Activated effector memory CD4-positive, alpha-beta T cell treated with anti-CD3 and anti-CD28 coated beads, Interleukin-2, amount 50 U/mL, for 16 hours (primary cell): ENCODE measurements around the gene PCDH18.
A peak's percentile ranks its signal among the peaks of the same experiment; 100 is the strongest.
"Not testable (repeated sequence)": the region's sequence is repeated elsewhere in the genome, so short reads cannot be mapped to it uniquely, and the experiment has no call there.

Experiments used
- DNase-seq: peaks from one replicate; pipeline ENCODE4 v3.0.0-alpha.2; 2020

PCDH18 gene, protein sequence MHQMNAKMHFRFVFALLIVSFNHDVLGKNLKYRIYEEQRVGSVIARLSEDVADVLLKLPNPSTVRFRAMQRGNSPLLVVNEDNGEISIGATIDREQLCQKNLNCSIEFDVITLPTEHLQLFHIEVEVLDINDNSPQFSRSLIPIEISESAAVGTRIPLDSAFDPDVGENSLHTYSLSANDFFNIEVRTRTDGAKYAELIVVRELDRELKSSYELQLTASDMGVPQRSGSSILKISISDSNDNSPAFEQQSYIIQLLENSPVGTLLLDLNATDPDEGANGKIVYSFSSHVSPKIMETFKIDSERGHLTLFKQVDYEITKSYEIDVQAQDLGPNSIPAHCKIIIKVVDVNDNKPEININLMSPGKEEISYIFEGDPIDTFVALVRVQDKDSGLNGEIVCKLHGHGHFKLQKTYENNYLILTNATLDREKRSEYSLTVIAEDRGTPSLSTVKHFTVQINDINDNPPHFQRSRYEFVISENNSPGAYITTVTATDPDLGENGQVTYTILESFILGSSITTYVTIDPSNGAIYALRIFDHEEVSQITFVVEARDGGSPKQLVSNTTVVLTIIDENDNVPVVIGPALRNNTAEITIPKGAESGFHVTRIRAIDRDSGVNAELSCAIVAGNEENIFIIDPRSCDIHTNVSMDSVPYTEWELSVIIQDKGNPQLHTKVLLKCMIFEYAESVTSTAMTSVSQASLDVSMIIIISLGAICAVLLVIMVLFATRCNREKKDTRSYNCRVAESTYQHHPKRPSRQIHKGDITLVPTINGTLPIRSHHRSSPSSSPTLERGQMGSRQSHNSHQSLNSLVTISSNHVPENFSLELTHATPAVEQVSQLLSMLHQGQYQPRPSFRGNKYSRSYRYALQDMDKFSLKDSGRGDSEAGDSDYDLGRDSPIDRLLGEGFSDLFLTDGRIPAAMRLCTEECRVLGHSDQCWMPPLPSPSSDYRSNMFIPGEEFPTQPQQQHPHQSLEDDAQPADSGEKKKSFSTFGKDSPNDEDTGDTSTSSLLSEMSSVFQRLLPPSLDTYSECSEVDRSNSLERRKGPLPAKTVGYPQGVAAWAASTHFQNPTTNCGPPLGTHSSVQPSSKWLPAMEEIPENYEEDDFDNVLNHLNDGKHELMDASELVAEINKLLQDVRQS

DNA sequence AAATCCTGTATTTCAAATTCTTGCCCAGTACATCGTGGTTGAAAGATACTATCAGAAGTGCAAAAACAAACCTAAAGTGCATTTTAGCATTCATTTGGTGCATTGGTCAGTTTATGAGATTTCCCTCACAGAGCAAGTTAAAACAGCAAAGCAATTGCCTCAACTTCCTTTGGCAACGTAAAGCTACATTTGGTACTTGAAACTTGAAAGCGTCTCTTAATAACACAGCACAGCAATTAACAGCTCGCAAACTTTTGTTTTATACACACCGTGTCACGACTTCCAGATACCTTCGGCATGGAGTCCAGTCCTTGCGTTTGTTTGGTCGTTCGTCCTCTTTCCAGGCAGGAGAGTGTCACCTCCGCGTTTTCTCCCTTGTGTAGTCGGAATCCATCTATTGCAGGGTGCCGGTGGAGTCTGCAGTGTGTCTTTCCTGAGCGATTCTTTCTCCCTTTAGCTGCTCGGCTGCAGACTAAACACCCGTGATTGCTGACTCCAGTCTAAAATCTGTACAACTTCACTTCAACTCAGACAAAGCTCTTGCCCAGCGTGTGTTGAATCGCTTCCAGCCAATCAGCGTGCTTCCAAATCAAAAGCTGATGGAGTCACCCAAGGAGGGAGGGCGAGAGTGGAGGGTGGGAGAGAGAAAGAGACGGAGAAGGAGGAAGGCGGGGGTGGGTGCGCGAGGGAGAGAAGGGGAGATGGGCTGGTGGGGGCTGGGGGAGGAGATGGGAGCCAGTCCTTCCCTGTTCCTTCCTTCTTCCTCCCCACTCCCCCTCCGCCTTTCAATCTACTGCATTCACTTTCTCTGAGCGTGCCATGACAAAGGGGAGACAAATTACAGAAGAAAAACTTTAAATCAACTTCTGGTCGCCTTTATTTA lies at the start of gene PCDH18:
PCDH18 (minus strand) TSS at position 509 of the 883 bp plus-strand sequence; CDS start at position 103, 406 bp downstream.
- DNase-seq = peak; percentile 63

DNA sequence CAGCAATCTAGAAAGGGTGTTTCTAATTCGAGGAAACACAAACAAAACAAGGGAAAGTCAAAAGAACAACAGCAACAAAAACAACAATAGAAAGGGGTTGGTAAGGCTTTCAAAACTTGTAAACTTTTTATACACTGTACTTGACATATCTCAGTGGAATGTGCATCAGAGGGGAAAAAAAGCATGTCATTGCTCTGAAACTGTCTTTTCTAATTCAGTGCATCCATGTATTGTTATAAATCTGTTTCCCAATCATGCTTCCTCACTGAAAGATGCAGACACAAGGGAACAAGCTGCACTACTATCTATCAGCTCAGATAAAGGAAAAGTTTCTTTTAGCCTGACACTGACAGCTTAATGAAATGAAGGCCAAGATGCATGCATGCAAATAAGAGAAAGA lies 44.2 kb upstream of the PCDH18 start:
- no peak for DNase-seq

DNA sequence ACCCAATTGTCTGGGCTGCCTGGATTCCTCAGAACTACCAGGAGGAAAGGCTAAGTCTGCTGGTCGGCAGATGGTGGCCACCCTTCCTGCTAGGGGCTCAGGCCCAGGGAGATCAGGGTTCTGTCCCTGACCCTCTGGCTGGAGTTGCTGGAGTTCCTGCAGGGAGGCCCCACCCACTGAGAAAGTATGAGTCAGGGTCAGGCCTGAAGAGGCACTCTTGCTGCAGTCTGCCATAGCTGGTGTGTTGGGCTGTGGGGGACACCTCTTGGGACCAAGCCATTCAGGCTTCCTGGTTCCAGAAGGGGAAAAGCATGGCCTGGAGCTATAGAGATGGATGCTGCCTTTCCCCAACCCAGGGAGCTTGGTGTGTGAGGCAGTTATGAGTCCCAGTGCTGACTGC lies 40.4 kb upstream of the PCDH18 start:
- no peak for DNase-seq

DNA sequence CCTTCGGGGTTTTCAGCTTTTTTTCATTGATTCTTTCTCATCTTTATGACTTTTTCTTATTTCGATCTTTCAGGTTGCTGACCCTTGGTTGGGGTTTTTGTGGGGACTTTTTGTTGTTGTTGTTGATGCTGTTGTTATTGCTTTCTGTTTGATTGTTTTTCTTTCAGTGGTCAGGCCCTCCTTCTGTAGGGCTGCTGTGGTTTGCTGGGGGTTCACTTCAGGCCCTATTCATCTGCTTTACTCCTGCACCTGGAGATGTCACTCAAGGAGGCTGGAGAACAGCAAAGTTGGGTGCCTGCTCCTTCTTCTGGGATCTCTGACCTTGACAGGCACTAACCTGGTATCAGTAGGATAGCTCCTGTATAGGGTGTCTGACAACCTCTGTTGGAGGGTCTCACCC lies 39.9 kb upstream of the PCDH18 start:
- no peak for DNase-seq

DNA sequence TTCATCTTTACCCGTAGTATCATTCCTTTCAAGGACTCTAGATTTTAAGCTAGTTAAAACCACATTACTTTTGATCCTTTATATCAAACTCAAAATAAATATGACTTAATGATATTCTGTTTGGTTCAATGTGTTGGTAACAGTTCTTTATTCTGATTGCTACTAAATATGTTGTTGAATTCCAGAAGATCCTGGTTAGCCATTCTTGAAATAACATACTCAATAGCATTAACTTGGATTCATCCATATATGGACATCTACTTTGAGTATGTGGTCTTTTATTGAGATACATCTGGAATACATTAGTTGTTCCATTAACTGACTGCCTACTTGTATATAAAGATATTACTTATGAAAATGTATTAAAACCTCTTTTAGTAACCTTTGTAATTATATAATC lies 27.5 kb upstream of the PCDH18 start:
- DNase-seq = no peak

DNA sequence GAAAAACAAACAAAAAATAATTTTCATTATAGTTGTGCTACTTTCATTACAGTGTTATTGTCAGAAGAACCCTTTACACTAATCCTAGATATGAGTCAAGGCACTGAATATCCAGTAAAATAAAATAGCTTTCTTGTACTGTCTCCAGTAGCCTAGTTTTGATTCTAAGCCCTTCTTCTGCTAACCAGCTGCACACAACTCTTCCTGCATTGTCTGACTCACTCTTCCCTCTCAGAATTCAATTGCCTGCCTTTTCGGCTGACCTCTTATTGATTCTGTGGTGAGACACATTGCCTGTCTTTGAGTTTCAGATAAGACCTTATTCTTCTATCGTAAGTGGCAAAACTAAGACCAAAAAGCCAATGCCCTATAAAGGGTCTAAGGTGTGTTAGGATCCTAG lies 26.7 kb upstream of the PCDH18 start:
- no peak for DNase-seq

DNA sequence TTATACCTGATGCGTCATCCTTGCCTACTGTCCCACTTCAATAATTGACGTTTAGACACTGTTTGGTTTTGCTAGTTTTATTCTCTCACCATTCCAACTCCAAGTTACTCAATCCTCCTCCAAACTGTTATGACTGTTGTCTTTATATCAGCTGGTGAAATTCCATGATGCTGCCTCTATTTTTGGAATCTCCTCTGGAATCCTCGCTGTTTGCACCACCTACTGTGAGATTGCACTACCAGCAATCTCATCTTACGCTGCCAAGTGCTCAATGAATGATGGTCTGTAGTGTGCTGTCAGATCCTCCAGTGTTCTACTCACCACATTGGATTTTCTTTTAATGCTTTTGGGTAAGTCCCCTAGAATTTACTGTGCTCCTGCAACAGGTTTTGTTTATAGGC lies 13.2 kb upstream of the PCDH18 start:
- no peak for DNase-seq

DNA sequence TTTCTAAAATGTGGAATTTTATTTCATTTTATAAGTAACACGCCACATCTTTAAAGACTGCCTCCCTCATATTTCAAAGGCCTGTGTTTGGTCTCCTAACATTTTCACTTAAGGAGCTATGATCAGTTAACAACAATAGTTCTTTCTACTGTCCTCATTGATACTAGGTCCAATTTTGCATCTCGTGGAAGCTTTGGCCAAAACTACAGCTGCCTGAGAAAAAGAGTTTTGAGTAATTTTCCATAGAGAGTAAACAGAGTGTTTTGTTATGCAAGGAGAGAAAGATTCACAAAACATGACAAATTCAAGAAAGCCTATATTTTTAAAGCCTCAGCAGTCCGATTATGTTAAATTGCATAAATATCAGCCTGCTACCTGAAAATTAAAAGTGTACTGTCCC lies 11.4 kb upstream of the PCDH18 start:
- no peak for DNase-seq

DNA sequence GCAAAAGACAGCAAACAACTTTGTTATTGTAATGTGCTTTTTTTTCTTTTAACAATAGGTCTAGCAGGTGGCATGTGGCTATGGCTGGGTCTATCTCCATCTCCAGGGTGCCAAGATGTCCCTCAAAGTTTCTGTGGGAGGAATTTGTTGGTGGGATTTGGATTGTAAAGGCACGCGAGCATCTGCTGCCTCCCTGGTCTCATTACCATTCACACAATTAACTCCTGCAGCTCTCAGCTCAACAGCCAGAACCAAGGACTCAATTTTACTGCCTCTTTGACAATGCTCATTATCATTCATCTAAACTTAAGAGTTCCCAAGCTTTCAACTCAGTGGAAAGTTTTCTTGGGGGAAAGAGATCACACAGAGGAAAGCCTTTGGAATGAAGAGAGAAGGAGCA lies 10.9 kb upstream of the PCDH18 start:
- DNase-seq = no peak

DNA sequence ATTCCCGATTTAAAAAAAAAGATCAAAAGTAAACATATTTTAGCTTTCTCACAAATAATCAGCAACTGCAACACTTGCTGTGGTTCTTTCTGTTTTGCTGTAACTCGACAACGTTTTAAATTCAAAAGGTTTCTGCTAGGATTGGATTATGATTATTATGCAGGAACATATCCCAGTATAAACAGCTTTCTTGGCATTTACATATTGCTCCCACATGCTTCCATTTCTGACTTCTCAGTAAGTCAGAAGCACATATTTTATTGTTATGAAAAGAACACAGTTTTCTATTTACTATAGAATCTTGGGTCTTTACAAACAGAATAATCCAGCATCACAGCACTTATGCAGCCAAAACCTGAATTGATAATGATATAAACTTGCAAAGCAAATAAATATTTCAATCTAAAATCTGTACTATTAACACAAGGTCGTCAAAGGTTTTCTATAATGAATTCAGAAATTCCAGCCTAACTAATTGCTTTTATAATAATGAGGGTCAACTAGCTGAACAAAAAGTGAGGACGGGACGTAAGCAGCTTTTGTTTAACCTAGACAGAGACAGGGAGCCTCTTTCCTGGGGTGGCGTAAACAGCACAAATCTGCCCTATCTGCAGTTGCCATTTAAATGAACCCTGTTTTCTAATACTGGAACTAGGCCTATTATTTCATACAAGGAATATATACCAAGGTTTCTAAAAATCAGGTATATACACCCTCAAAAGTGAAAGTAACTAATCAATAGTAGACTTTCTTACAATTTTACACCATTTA lies 9.8 kb upstream of the PCDH18 start:
- no peak for DNase-seq

DNA sequence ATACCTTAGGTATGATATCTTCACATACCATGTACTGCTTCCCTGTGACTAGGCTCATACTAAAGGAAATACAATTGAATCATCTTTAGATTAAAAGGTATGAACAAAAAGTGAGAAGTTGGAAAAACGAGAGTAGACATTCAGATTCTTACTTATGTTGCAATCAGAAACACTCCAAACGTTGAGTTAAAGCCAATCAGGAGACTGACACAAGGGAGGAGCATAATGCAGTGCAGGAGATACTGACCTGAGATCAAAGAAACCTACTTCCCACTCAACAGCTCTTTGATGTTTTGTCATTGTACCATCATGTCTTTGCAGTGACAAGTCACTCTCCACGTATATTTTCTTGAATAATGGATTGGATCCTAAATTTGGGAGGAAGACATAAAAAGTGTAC lies 8.9 kb upstream of the PCDH18 start:
- no peak for DNase-seq

DNA sequence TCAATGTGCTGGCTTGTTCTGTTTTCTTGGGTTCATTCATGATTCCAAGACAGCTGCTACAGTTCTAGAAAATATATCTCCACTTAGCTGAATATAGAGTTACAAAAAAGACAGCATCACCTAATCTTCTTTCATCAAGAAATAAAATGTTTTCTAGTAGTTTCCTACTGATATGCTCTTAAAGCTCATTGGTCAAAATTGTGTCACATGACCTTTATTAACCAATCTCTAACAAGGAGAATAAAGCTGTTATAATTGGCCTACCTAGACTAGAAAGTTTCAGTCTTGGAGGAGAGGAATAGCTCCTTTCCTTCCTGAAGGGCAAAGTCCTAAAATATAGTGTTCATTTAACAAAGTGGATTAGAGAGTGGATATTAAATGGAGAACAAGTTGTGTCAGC lies 8.1 kb upstream of the PCDH18 start:
- DNase-seq = no peak

DNA sequence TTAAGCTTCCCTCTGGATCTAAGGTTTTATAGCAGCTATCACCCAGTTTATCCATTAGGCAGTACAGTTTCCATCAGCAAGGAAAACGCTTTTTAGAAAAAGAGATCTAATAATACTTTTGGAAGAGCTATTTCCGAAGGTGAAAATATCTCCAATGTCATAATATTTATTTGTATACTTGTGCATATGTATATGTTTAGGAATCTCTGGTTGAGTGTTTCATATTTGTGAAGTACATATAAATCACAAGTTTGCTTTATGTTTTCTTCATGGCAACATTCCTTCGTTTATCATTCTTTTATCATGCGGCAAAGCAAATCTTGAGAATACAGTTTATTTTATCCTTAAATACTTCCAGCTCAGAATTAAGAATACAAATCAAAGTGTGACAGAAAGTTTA lies 6.2 kb upstream of the PCDH18 start:
- no peak for DNase-seq

DNA sequence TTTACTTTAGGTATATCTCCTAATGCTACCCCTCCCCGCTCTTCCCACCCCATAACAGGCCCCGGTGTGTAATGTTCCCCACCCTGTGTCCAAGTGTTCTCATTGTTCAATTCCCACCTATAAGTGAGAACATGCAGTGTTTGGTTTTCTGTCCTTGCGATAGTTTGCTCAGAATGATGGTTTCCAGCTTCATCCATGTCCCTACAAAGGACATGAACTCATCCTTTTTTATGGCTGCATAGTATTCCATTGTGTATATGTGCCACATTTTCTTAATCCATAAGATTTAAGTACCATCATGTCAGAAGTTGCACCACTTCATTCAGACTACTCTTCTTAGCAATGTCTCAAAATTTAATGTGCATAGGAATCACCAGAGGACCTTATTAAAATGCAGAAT lies 5.5 kb upstream of the PCDH18 start:
- DNase-seq = not testable (repeated sequence)

DNA sequence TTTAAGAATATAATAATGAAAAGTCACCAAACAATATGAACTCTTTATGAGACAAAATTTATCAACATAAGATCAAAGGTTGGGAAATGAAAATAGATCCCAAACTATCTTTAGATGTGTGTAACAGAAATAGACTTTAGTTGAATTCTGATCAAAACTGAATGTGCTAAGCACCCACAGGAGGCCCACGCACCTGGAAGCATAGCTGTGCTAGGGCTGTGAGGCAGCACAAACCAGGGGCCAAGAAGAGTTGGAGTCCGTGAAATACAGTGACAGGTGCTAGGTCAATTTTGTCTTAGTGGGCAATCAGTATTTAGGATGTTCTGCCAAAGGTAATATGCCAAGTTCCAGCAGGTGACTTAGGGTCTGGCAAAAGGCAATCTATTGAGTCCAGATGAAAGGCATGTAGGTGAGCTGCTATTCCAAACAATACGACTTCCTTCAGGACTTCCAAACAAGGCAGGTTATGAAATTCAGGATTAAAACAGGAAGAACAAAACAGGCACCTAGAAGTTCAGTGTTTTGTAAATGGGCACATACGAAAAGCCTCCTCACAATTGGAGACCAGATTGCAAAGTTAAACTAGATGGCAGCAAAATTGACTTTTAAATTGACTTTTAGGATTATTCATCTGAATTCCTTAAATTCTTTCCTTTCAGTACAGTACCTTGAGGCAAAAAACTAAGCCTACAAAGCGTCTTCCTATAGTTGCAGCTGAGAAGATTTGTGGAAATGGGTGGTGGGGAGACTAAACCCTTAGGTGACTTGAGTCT lies 4.7 kb upstream of the PCDH18 start:
- DNase-seq = no peak

DNA sequence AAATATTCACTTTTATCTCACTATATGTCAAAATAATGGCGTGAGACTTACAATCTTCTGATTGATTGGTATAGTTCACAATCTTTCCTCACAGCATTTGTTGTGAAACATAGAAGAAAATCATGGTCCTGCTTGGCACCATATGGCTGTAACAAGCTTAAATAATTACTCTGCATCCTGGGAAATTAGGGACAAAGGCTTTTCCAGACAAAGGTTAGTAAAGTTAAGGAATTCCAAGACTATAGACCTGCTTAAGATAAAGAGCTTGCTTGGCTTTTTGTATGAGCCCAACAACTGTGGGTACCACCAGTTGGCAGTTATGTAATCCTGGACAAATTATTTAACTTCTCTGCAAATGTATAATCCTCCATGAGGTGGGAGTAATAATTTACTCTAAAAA lies 3.4 kb upstream of the PCDH18 start:
- no peak for DNase-seq

DNA sequence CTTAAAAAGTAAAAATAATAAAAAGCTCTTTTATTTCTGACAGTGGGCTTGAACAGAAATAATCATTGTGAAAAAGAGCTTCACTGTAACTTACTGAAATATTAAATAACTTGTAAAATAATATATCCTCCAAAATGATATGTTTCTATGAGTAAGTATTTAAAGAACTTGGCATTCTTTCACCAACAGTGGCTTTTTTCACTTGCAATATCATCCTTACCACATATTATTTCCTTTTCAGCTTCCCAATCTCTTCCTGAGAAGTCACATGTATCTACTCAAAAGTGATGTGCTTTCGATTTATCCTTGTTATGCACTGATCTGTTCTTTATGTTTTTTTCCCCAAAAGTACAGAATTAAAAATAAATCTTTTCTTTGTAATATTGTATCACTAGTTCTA lies 2.2 kb upstream of the PCDH18 start:
- DNase-seq = no peak

DNA sequence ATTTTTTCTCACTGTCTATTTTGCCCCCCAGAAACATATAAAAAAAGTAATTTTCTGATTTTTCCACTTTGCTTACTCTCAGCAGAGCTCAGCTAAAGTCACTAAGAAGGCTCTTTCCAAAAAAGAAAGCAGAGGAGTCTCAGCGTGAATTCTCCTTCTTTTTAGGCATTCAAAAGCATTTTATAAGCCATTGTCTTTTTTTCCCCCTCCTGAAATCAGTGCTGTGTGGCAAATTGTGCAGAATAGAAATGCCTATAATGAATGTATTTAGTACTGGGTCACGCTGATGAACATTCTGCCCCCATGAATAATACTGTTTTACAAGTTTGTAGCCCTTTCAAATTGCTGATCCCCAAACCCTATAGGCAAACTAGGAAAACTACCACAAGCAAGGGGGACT lies 1.6 kb upstream of the PCDH18 start:
- DNase-seq = no peak

DNA sequence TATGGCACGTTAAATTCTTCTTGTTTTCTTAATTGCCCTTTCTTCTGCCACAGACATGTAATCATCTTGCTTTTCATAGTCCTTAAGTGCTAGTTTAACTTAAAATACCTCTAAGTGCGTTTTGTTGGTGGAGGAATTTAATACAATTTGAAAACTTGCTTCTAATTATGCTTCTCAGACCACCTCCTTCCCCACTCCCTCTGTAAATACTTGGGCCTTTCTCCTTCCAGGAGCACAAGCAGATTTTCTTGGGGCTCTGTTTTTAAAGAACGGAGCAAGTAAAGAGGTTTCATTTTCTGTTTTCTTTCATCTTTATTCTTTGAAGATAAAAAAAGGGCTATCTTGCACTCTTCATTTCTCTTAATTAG lies 559 bp upstream of the PCDH18 start:
- DNase-seq = no peak

DNA sequence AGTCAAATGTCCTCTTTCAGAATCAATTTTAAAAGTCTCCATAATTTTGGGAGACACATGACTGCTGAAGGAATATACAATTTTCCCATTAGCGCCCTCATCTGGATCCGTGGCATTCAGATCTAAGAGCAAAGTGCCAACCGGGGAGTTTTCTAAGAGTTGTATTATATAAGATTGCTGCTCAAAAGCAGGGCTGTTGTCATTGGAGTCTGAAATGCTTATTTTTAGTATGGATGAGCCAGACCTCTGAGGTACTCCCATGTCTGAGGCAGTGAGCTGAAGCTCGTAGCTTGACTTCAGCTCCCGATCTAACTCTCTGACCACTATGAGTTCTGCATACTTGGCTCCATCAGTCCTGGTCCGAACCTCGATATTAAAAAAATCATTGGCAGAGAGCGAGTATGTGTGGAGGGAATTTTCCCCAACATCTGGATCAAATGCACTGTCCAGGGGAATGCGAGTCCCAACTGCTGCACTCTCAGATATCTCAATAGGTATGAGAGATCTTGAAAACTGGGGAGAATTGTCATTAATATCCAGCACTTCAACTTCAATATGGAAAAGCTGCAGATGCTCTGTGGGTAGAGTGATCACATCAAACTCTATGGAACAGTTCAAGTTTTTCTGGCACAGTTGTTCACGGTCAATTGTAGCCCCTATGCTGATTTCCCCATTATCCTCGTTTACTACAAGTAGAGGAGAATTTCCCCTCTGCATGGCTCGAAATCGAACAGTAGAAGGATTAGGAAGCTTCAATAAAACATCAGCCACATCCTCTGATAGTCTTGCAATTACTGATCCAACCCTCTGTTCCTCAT lies 917 bp downstream of the PCDH18 start:
- no peak for DNase-seq
